HepG2 (cell line): ENCODE data around the gene SLC22A23. TPM values are rescaled to one million over a fixed set of nuclear protein-coding genes. Genes with fewer than 3 reads are reported as not detected.

Source experiments
- BRD4 ChIP-seq: sonication (generic); formaldehyde crosslinking; IDR thresholded peaks from 2 replicates; pipeline ENCODE4 v1.4.0; 2020; ENCODE audit warnings: missing genetic modification reagents
- ELF4 ChIP-seq: sonication (generic); formaldehyde crosslinking; IDR thresholded peaks from 2 replicates; pipeline ENCODE4 v1.5.0; 2020; ENCODE audit warnings: missing genetic modification reagents, mild to moderate bottlenecking, moderate library complexity, borderline replicate concordance
- ERF ChIP-seq: IDR thresholded peaks from 2 replicates; pipeline ENCODE4 v1.6.1; 2018; ENCODE audit warnings: missing biosample characterization, missing genetic modification reagents
- HOXA3 ChIP-seq: sonication (generic); formaldehyde crosslinking; IDR thresholded peaks from 2 replicates; pipeline ENCODE4 v1.5.0; 2020; ENCODE audit warnings: missing genetic modification reagents
- JARID2 ChIP-seq: sonication (generic); formaldehyde crosslinking; IDR thresholded peaks from 2 replicates; pipeline ENCODE4 v1.8.1; 2023; ENCODE audit warnings: missing genetic modification reagents, inconsistent platforms; ENCODE audit not compliant: insufficient replicate concordance
- KDM4B ChIP-seq: sonication (generic); formaldehyde crosslinking; IDR thresholded peaks from 2 replicates; pipeline ENCODE4 v1.4.0; 2020; ENCODE audit warnings: missing genetic modification reagents
- KLF16 ChIP-seq, 2 experiments: sonication (generic) in 1 of 2; formaldehyde crosslinking in 1 of 2; IDR thresholded peaks; 2 replicates each; pipeline versions ENCODE4 v1.6.1 to v1.8.0; 2016 to 2023; ENCODE audit warnings: missing genetic modification reagents in 2 of 2, missing compliant biosample characterization in 1 of 2
- MAZ ChIP-seq, 2 experiments: sonication (generic) in 1 of 2; formaldehyde crosslinking in 1 of 2; IDR thresholded peaks; 2 replicates each; pipeline versions ENCODE4 v1.5.0 to v1.6.1; 2012 to 2020; ENCODE audit warnings: low read depth in 2 of 2, mild to moderate bottlenecking in 2 of 2, borderline replicate concordance in 1 of 2, improper control_type of control experiment in 1 of 2, low read length in 1 of 2, missing genetic modification reagents in 1 of 2, moderate library complexity in 1 of 2
- NFRKB ChIP-seq: fragments of 450-650 bp; IDR thresholded peaks from 2 replicates; pipeline ENCODE4 v1.6.1; 2017
- NR2F1 ChIP-seq, 2 experiments: fragments of 450-650 bp in 1 of 2; formaldehyde crosslinking in 1 of 2; IDR thresholded peaks; 2 replicates each; pipeline versions ENCODE4 v1.5.0 to v1.6.1; 2016 to 2020; ENCODE audit warnings: mild to moderate bottlenecking in 1 of 2, missing compliant biosample characterization in 1 of 2, missing genetic modification reagents in 1 of 2, moderate library complexity in 1 of 2
- POLR2A ChIP-seq, 2 experiments: IDR thresholded peaks; 2 replicates each; pipeline ENCODE4 v1.6.1; 2011; ENCODE audit warnings: low read depth in 2 of 2, low read length in 2 of 2, mild to moderate bottlenecking in 1 of 2, moderate library complexity in 1 of 2; ENCODE audit not compliant: insufficient read depth in 1 of 2
- TBX2 ChIP-seq: sonication (generic); formaldehyde crosslinking; IDR thresholded peaks from 2 replicates; pipeline ENCODE4 v1.5.0; 2020; ENCODE audit warnings: missing genetic modification reagents, mild to moderate bottlenecking, borderline replicate concordance
- YEATS2 ChIP-seq: sonication (generic); formaldehyde crosslinking; IDR thresholded peaks from 2 replicates; pipeline ENCODE4 v1.4.0; 2020; ENCODE audit warnings: missing genetic modification reagents, borderline replicate concordance
- ZBTB20 ChIP-seq: sonication (generic); formaldehyde crosslinking; IDR thresholded peaks from 2 replicates; pipeline ENCODE4 v1.8.1; 2023; ENCODE audit warnings: missing genetic modification reagents, low read depth, mild to moderate bottlenecking, borderline replicate concordance
- ZHX2 ChIP-seq, 2 experiments: sonication (generic) in 1 of 2; formaldehyde crosslinking in 1 of 2; IDR thresholded peaks; 2 replicates each; pipeline versions ENCODE4 v1.6.1 to v1.9.0; 2014 to 2022; ENCODE audit warnings: antibody characterized with exemption in 1 of 2, borderline replicate concordance in 1 of 2, inconsistent platforms in 1 of 2, low read depth in 1 of 2, missing genetic modification reagents in 1 of 2
- ZNF292 ChIP-seq: sonication (generic); formaldehyde crosslinking; IDR thresholded peaks from 2 replicates; pipeline ENCODE4 v1.8.1; 2022; ENCODE audit warnings: mild to moderate bottlenecking, low read depth, missing genetic modification reagents, borderline replicate concordance
- ZNF335 ChIP-seq: sonication (generic); formaldehyde crosslinking; IDR thresholded peaks from 2 replicates; pipeline ENCODE4 v1.4.0; 2020; ENCODE audit warnings: missing genetic modification reagents
- ZNF629 ChIP-seq: sonication (generic); formaldehyde crosslinking; conservative IDR thresholded peaks from 2 replicates; pipeline ENCODE4 v1.5.0; 2020; ENCODE audit warnings: missing genetic modification reagents
- ZSCAN29 ChIP-seq: sonication (generic); formaldehyde crosslinking; conservative IDR thresholded peaks from 2 replicates; pipeline ENCODE4 v1.4.0; 2020; ENCODE audit warnings: mild to moderate bottlenecking, missing genetic modification reagents
- polyA plus RNA-seq, 8 experiments: library from polyadenylated mRNA; depleted of rRNA in 3 of 8; stranded (reverse) in 7 of 8; unstranded in 1 of 8; fragments of >200 nt; fragmentation: Illumina TruSeq in 4 of 8; extraction: Trizol in 4 of 8; gene quantifications; 2 replicates each; pipeline versions ENCODE4 v1.2.1 to v1.2.3, GENCODE V29; 2011 to 2016; ENCODE audit warnings: low read depth in 4 of 8, missing spikeins in 1 of 8, mixed read lengths in 1 of 8; ENCODE audit not compliant: insufficient read depth in 1 of 8
- total RNA-seq, 5 experiments: library from RNA; depleted of rRNA; stranded (reverse); fragments of >200 nt; fragmentation: Illumina TruSeq; extraction: Trizol; gene quantifications; 2 replicates each; pipeline ENCODE4 v1.2.3, GENCODE V29; 2016; ENCODE audit warnings: low read depth in 1 of 5
- TF ChIP-seq, protein P1 (sequence below): sonication (generic); formaldehyde crosslinking; conservative IDR thresholded peaks from 2 replicates; pipeline ENCODE4 v1.4.0; 2020; ENCODE audit warnings: mild to moderate bottlenecking, missing genetic modification reagents, moderate library complexity

Gene SLC22A23
- total and polyA plus RNA-seq, 2 of the 13 experiments (the other 11 are each of a cell fraction or from before 2014, with no cell fraction given), result 11.8 to 17.5 TPM

DNA sequence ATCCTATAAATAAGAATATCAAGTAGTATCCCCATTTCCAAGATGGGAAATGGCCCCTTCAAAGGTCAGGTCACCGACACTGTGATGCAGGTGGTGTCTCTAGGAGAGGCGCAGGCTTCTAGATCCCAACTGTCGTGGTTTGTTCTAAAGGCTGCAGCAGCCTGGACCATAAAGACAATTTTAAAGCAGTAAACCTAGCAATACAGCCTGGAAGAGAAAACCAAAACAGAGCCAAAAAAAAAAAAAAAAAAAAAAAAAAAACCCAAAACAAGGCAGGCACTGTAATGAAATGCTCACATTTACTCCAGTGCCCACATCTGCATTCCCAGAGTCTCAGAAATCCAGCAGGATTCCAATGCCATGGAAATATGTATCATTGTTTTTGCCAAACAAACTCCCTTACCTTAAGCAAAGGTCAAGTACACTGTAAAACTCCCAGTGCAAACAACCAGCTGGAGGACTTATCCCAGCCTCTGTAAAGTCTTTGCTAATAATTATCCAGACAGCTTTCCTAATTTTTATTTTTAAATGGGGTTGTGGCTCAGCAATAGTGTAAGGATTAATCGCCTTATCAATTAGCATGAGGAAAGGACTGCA lies 99.9 kb downstream of the SLC22A23 start (continued):
- TF ChIP-seq, protein P1, sequence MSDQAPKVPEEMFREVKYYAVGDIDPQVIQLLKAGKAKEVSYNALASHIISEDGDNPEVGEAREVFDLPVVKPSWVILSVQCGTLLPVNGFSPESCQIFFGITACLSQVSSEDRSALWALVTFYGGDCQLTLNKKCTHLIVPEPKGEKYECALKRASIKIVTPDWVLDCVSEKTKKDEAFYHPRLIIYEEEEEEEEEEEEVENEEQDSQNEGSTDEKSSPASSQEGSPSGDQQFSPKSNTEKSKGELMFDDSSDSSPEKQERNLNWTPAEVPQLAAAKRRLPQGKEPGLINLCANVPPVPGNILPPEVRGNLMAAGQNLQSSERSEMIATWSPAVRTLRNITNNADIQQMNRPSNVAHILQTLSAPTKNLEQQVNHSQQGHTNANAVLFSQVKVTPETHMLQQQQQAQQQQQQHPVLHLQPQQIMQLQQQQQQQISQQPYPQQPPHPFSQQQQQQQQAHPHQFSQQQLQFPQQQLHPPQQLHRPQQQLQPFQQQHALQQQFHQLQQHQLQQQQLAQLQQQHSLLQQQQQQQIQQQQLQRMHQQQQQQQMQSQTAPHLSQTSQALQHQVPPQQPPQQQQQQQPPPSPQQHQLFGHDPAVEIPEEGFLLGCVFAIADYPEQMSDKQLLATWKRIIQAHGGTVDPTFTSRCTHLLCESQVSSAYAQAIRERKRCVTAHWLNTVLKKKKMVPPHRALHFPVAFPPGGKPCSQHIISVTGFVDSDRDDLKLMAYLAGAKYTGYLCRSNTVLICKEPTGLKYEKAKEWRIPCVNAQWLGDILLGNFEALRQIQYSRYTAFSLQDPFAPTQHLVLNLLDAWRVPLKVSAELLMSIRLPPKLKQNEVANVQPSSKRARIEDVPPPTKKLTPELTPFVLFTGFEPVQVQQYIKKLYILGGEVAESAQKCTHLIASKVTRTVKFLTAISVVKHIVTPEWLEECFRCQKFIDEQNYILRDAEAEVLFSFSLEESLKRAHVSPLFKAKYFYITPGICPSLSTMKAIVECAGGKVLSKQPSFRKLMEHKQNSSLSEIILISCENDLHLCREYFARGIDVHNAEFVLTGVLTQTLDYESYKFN (CRISPR knock-in tag), result peak; percentile 93
- TF ChIP-seq ERF (CRISPR knock-in tag) (peak; percentile 57), ZSCAN29 (CRISPR knock-in tag) (no peak), NR2F1 (CRISPR knock-in tag; IDR thresholded peaks at IDR 0.05) (peak; percentile 29 to 70; a peak in 2 of 4 replicates), POLR2A (IDR thresholded peaks at IDR 0.05; ENCODE audit: insufficient read depth in 1 of 2, low read depth in 2 of 2, low read length in 2 of 2) (no peak), ELF4 (CRISPR knock-in tag) (no peak), JARID2 (CRISPR knock-in tag) (no peak), KLF16 (CRISPR knock-in tag; IDR thresholded peaks at IDR 0.05) (peak in 1 of 2 experiments; percentile 65; a peak in 2 of 4 replicates), BRD4 (CRISPR knock-in tag) (0 out of 2 replicates have a peak, but pooled peaks have one; percentile 15), TBX2 (CRISPR knock-in tag) (peak; percentile 72; the same call in 1 of the 2 replicates), ZHX2 (IDR thresholded peaks at IDR 0.05; ENCODE audit: low read depth) (peak; percentile 41; the same call in 1 of the 2 replicates), ZHX2 (CRISPR knock-in tag; IDR thresholded peaks at IDR 0.05; ENCODE audit: borderline replicate concordance) (0 out of 2 replicates have a peak, but pooled peaks have one; percentile 80), YEATS2 (no peak), HOXA3 (CRISPR knock-in tag) (peak; percentile 47; the same call in 1 of the 2 replicates), ZNF292 (CRISPR knock-in tag) (no peak), ZBTB20 (peak; percentile 63; the same call in 1 of the 2 replicates), MAZ (IDR thresholded peaks at IDR 0.05; ENCODE audit: borderline replicate concordance, low read depth, low read length) (0 out of 2 replicates have a peak, but pooled peaks have one; percentile 18), MAZ (CRISPR knock-in tag; IDR thresholded peaks at IDR 0.05; ENCODE audit: low read depth) (no peak; the same call in 1 of the 2 replicates), NFRKB (no peak), KDM4B (CRISPR knock-in tag) (no peak), ZNF335 (CRISPR knock-in tag) (no peak), ZNF629 (CRISPR knock-in tag) (no peak)
